Measurements from ENCODE around the gene TIMP1.

GRCh38 chrX:47611926-47612325 lies 29.7 kb downstream of the TIMP1 start:
- TF ChIP-seq POLR2A (IDR thresholded peaks at IDR 0.05) (no peak), CTCF (IDR thresholded peaks at IDR 0.05) (no peak)

Measured in tibial nerve (tissue), 3 donors.